ENCODE measurements around the gene SCAANT1.

The SCAANT1 gene

GRCh38 chr3:63951492-63952247 is 39.5 kb upstream of the SCAANT1 start:
- no peak overlapping the region for H3K4me2 ChIP-seq (ENCODE audit: low read length)
- no peaks in the 10 kb centered on the region for H3K36me3 ChIP-seq (ENCODE audit: control insufficient read depth, insufficient read depth, low read length)
- H3K27ac ChIP-seq, result no peak overlapping the region
- TF ChIP-seq CTCF (IDR thresholded peaks at IDR 0.05), result no peak
- H3K79me2 ChIP-seq, result peaks cover 6% of the 10 kb centered on the region
- H3K9me3 ChIP-seq (ENCODE audit: control insufficient read depth, low read length), result no peaks in the 10 kb centered on the region
- peaks cover 7% of the 10 kb centered on the region for H3K4me1 ChIP-seq
- H3K4me3 ChIP-seq (ENCODE audit: low read depth, low read length), result no peak overlapping the region
- H3K9ac ChIP-seq, result no peak overlapping the region
- no peaks in the 10 kb centered on the region for H3K27me3 ChIP-seq (ENCODE audit: control insufficient read depth, insufficient read depth, low read length)
- no peak overlapping the region for H2AFZ ChIP-seq

DNA sequence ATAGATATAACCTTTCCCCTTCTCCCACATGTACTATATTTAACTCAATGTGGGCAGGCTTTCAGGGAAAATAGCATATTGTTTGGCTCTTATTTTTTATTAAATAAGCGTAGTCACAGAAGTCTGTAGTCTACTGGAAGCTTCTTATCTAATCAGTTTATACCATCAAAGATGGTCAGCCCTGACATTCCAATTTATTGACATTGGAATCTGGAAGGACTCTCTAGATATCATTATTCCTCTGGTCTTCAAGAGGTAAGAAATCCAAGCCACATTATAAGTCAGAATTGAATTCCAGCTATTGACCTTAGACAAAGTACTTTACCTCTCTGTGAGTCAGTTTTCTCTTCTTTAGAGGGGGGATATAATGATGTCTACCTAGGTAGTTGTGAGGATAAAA is 38.5 kb upstream of the SCAANT1 start:
- Histone ChIP-seq H3K4me3 (ENCODE audit: low read depth, low read length) (no peak overlapping the region), H3K27ac (no peak overlapping the region), H3K9me3 (ENCODE audit: control insufficient read depth, low read length) (no peaks in the 10 kb centered on the region), H3K4me1 (peaks cover 7% of the 10 kb centered on the region), H3K79me2 (peaks cover 11% of the 10 kb centered on the region), H3K27me3 (ENCODE audit: control insufficient read depth, insufficient read depth, low read length) (no peaks in the 10 kb centered on the region), H3K9ac (no peak overlapping the region), H2AFZ (no peak overlapping the region), H3K36me3 (ENCODE audit: control insufficient read depth, insufficient read depth, low read length) (no peaks in the 10 kb centered on the region), H3K4me2 (ENCODE audit: low read length) (no peak overlapping the region)
- no peak for TF ChIP-seq CTCF (IDR thresholded peaks at IDR 0.05)

- Histone ChIP-seq H3K4me3 (ENCODE audit: low read depth, low read length) (no peak overlapping the region), H3K4me1 (peaks cover 7% of the 10 kb centered on the region), H2AFZ (no peak overlapping the region), H3K9ac (no peak overlapping the region), H3K27ac (no peak overlapping the region), H3K27me3 (ENCODE audit: control insufficient read depth, insufficient read depth, low read length) (no peaks in the 10 kb centered on the region), H3K36me3 (ENCODE audit: control insufficient read depth, insufficient read depth, low read length) (no peaks in the 10 kb centered on the region), H3K79me2 (peaks cover 21% of the 10 kb centered on the region), H3K4me2 (ENCODE audit: low read length) (no peak overlapping the region), H3K9me3 (ENCODE audit: control insufficient read depth, low read length) (no peaks in the 10 kb centered on the region)
- no peak for TF ChIP-seq CTCF (IDR thresholded peaks at IDR 0.05)
Observed at GRCh38 chr3:63949005-63949404, 36.8 kb upstream of the SCAANT1 start.

- no peaks in the 10 kb centered on the region for H3K36me3 ChIP-seq (ENCODE audit: control insufficient read depth, insufficient read depth, low read length)
- TF ChIP-seq CTCF (IDR thresholded peaks at IDR 0.05), result no peak
- H3K4me2 ChIP-seq (ENCODE audit: low read length), result no peak overlapping the region
- no peak overlapping the region for H3K4me3 ChIP-seq (ENCODE audit: low read depth, low read length)
- H3K9me3 ChIP-seq (ENCODE audit: control insufficient read depth, low read length), result no peaks in the 10 kb centered on the region
- peaks cover 7% of the 10 kb centered on the region for H3K4me1 ChIP-seq
- H3K79me2 ChIP-seq, result peaks cover 19% of the 10 kb centered on the region
- H3K27ac ChIP-seq, result no peak overlapping the region
- H3K27me3 ChIP-seq (ENCODE audit: control insufficient read depth, insufficient read depth, low read length), result no peaks in the 10 kb centered on the region
- no peak overlapping the region for H3K9ac ChIP-seq
- H2AFZ ChIP-seq, result no peak overlapping the region
Observed at GRCh38 chr3:63947594-63947993, 35.4 kb upstream of the SCAANT1 start.

DNA sequence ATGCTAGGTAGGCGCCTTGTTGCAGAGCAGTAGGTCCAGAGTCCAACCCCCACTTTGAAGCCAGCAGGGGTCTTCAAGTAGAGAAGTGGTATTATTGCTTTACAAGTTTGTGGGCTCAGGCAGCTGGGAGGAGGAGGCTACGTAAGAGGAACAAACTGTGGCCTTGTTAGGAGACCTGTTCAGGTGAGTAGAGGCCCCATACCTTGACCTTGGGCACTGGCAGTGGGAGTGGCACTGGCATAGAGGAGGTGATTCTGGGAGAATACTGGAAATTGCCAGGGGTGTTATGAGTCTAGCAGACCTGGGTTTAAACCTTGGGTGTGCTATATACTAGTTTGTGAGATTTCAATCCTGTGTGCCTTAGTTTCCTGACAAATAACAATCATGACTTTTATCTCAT is 34.6 kb upstream of the SCAANT1 start:
- Histone ChIP-seq H3K4me1 (peaks cover 7% of the 10 kb centered on the region), H3K27ac (no peak overlapping the region), H3K36me3 (ENCODE audit: control insufficient read depth, insufficient read depth, low read length) (no peaks in the 10 kb centered on the region)

More for the DNA sequence above, 34.6 kb upstream of the SCAANT1 start:
- Histone ChIP-seq H3K4me2 (ENCODE audit: low read length) (no peak overlapping the region), H3K27me3 (ENCODE audit: control insufficient read depth, insufficient read depth, low read length) (no peaks in the 10 kb centered on the region), H3K4me3 (ENCODE audit: low read depth, low read length) (no peak overlapping the region), H3K79me2 (peaks cover 24% of the 10 kb centered on the region), H3K9ac (no peak overlapping the region), H3K9me3 (ENCODE audit: control insufficient read depth, low read length) (no peaks in the 10 kb centered on the region), H2AFZ (no peak overlapping the region)
- TF ChIP-seq CTCF (IDR thresholded peaks at IDR 0.05), result no peak

Measured in parathyroid adenoma (tissue), 2 donors.